ENCODE measurements around the gene POLR1E.

GRCh38 chr9:37542488-37542887 is 56.7 kb downstream of the POLR1E start:
- TF ChIP-seq CTCF (IDR thresholded peaks at IDR 0.05; ENCODE audit: extremely low read depth in 1 of 2, insufficient read depth in 1 of 2, low read depth in 1 of 2, low read length in 2 of 2): no peak
- TF ChIP-seq POLR2A (IDR thresholded peaks at IDR 0.05; ENCODE audit: low read depth, low read length): no peak
- no peak for TF ChIP-seq MAX (IDR thresholded peaks at IDR 0.05; ENCODE audit: insufficient read depth, insufficient read length)
- TF ChIP-seq EZH2 (IDR thresholded peaks at IDR 0.05; ENCODE audit: borderline replicate concordance, low read depth, low read length, severe bottlenecking): no peak
